ENCODE measurements around the gene RCOR1.

The RCOR1 gene

GRCh38 chr14:102776761-102777710 lies 184.6 kb downstream of the RCOR1 start, which contains the start of gene TRAF3:
TRAF3 (plus strand) TSS chr14:102777449; CDS start chr14:102870202, 92,753 bp downstream.
- Histone ChIP-seq H3K36me3 (ENCODE audit: low read length) (no peaks in the 10 kb centered on the region), H2AFZ (ENCODE audit: low read depth, low read length, severe bottlenecking) (peak within 1 kb of the TSS; percentile 68), H3K27me3 (ENCODE audit: low read length) (no peaks in the 10 kb centered on the region), H3K79me2 (ENCODE audit: insufficient read depth, low read length) (no peaks in the 10 kb centered on the region), H3K4me2 (ENCODE audit: low read depth, low read length, poor library complexity, severe bottlenecking) (peak within 1 kb of the TSS; percentile 77), H3F3A (ENCODE audit: insufficient read depth) (no peaks in the 10 kb centered on the region), H3K9ac (ENCODE audit: low read length) (peak within 1 kb of the TSS; percentile 68), H3K9me3 (ENCODE audit: insufficient read depth, low read length) (no peaks in the 10 kb centered on the region), H4K20me1 (ENCODE audit: low read depth, low read length) (no peaks in the 10 kb centered on the region; the same call in 1 of the 2 replicates), H3K4me3 (ENCODE audit: insufficient read depth, low read length, poor library complexity, severe bottlenecking) (peak within 1 kb of the TSS; percentile 67), H3K9me2 (replicated peaks; ENCODE audit: insufficient read depth, low read length) (no peaks in the 10 kb centered on the region), H3K27ac (ENCODE audit: low read depth, low read length) (no peak within 1 kb of the TSS)
- TF ChIP-seq EZH2phosphoT487 (conservative IDR thresholded peaks at IDR 0.05; ENCODE audit: low read length) (no peak), CTCF (IDR thresholded peaks at IDR 0.05; ENCODE audit: insufficient read depth, low read length, poor library complexity, severe bottlenecking) (no peak)

- Histone ChIP-seq H3K9ac (ENCODE audit: low read length) (peak overlapping the region; percentile 68), H3K36me3 (ENCODE audit: low read length) (no peaks in the 10 kb centered on the region), H3K9me2 (replicated peaks; ENCODE audit: insufficient read depth, low read length) (no peaks in the 10 kb centered on the region), H3K27ac (ENCODE audit: low read depth, low read length) (no peak overlapping the region), H3K4me3 (ENCODE audit: insufficient read depth, low read length, poor library complexity, severe bottlenecking) (peak overlapping the region; percentile 67), H4K20me1 (ENCODE audit: low read depth, low read length) (no peaks in the 10 kb centered on the region; the same call in 1 of the 2 replicates), H3K4me2 (ENCODE audit: low read depth, low read length, poor library complexity, severe bottlenecking) (peak overlapping the region; percentile 77), H3F3A (ENCODE audit: insufficient read depth) (no peaks in the 10 kb centered on the region), H3K79me2 (ENCODE audit: insufficient read depth, low read length) (no peaks in the 10 kb centered on the region), H3K27me3 (ENCODE audit: low read length) (no peaks in the 10 kb centered on the region), H2AFZ (ENCODE audit: low read depth, low read length, severe bottlenecking) (peak overlapping the region; percentile 68), H3K9me3 (ENCODE audit: insufficient read depth, low read length) (no peaks in the 10 kb centered on the region)
- TF ChIP-seq CTCF (IDR thresholded peaks at IDR 0.05; ENCODE audit: insufficient read depth, low read length, poor library complexity, severe bottlenecking) (no peak), EZH2phosphoT487 (conservative IDR thresholded peaks at IDR 0.05; ENCODE audit: low read length) (0 out of 2 replicates have a peak, but pooled peaks have one; percentile 85)
Observed at GRCh38 chr14:102777711-102778337, 185.4 kb downstream of the RCOR1 start.

- H3F3A ChIP-seq (ENCODE audit: insufficient read depth) = no peaks in the 10 kb centered on the region
- no peaks in the 10 kb centered on the region for H3K9me2 ChIP-seq (replicated peaks; ENCODE audit: insufficient read depth, low read length)
- H3K27me3 ChIP-seq (ENCODE audit: low read length) = no peaks in the 10 kb centered on the region
- peak overlapping the region; percentile 77 for H3K4me2 ChIP-seq (ENCODE audit: low read depth, low read length, poor library complexity, severe bottlenecking)
- no peaks in the 10 kb centered on the region for H3K9me3 ChIP-seq (ENCODE audit: insufficient read depth, low read length)
- no peak overlapping the region for H3K27ac ChIP-seq (ENCODE audit: low read depth, low read length)
- no peak for TF ChIP-seq EZH2phosphoT487 (conservative IDR thresholded peaks at IDR 0.05; ENCODE audit: low read length)
- no peak for TF ChIP-seq CTCF (IDR thresholded peaks at IDR 0.05; ENCODE audit: insufficient read depth, low read length, poor library complexity, severe bottlenecking)
- H2AFZ ChIP-seq (ENCODE audit: low read depth, low read length, severe bottlenecking) = no peak overlapping the region
- peak overlapping the region; percentile 68 for H3K9ac ChIP-seq (ENCODE audit: low read length)
- H3K36me3 ChIP-seq (ENCODE audit: low read length) = no peaks in the 10 kb centered on the region
- no peaks in the 10 kb centered on the region for H3K79me2 ChIP-seq (ENCODE audit: insufficient read depth, low read length)
- H3K4me3 ChIP-seq (ENCODE audit: insufficient read depth, low read length, poor library complexity, severe bottlenecking) = peak overlapping the region; percentile 67
- no peaks in the 10 kb centered on the region; the same call in 1 of the 2 replicates for H4K20me1 ChIP-seq (ENCODE audit: low read depth, low read length)
Observed at GRCh38 chr14:102778338-102779083, 186.1 kb downstream of the RCOR1 start.
